Breast epithelium (tissue), 4 donors: ENCODE measurements around the gene NOVA2. TPM values are rescaled to one million over a fixed set of nuclear protein-coding genes. Genes with fewer than 3 reads are reported as not detected.
A peak's percentile ranks its signal among the peaks of the same experiment; 100 is the strongest.

Experiments
- DNase-seq, 2 donors: peaks; one replicate each; pipeline ENCODE4 v3.0.0-alpha.2; 2019; ENCODE audit warnings: low spot score in 2 of 2
- H3K27ac ChIP-seq, 2 donors: fragments of 200-600 bp; sonication (generic) in 1 of 2; one replicate each; pipeline ENCODE4 v1.5.1; 2016 to 2019; ENCODE audit warnings: mild to moderate bottlenecking in 1 of 2
- H3K27me3 ChIP-seq, 2 donors: fragments of 200-600 bp; sonication (generic) in 1 of 2; one replicate each; pipeline versions ENCODE4 v1.5.1 to v1.6.0; 2017 to 2019; ENCODE audit warnings: control low read depth in 1 of 2, mild to moderate bottlenecking in 1 of 2
- H3K36me3 ChIP-seq: fragments of 200-600 bp; one replicate; pipeline ENCODE4 v1.5.1; 2019
- H3K4me1 ChIP-seq, 2 donors: fragments of 200-600 bp; sonication (generic); one replicate each; pipeline ENCODE4 v1.5.1; 2016 to 2019; ENCODE audit warnings: control low read depth in 1 of 2
- H3K4me3 ChIP-seq, 3 donors: fragments of 200-600 bp; sonication (generic); 1 replicate in 2 of 3; 2 replicates in 1 of 3; pipeline ENCODE4 v1.5.1; 2016 to 2019; ENCODE audit warnings: mild to moderate bottlenecking in 3 of 3, moderate library complexity in 2 of 3
- H3K9me3 ChIP-seq, 2 donors: fragments of 200-600 bp; sonication (generic) in 1 of 2; one replicate each; pipeline ENCODE4 v1.5.1; 2016 to 2019; ENCODE audit warnings: control low read depth in 1 of 2
- CTCF ChIP-seq, 3 donors: fragments of 450-650 bp; IDR thresholded peaks; one replicate each; pipeline ENCODE4 v1.5.1; 2016 to 2017; ENCODE audit warnings: antibody characterized with exemption in 3 of 3, mild to moderate bottlenecking in 3 of 3, moderate library complexity in 3 of 3
- POLR2A ChIP-seq: fragments of 450-650 bp; IDR thresholded peaks from one replicate; pipeline ENCODE4 v1.6.1; 2016; ENCODE audit warnings: antibody characterized with exemption, mild to moderate bottlenecking, moderate library complexity
- POLR2AphosphoS5 ChIP-seq, 3 donors: sonication (generic); formaldehyde crosslinking; IDR thresholded peaks; one replicate each; pipeline ENCODE4 v1.6.1; 2017; ENCODE audit warnings: antibody characterized with exemption in 3 of 3
- intact Hi-C: fragments of 100-400 bp; cut with DNase I; formaldehyde crosslinking; loops from one replicate; pipeline ENCODE4 v1.15.1; 2023; ENCODE audit warnings: low total_unique reads
- total RNA-seq, 3 donors: library from RNA; depleted of rRNA; stranded (reverse); fragments of >200 nt; gene quantifications; one replicate each; pipeline ENCODE4 v1.1.0, GENCODE V29; 2016

NOVA2 gene
- total RNA-seq, 3 donors from 2014 or later, result 0.59 to 3.6 (median 1.1) TPM

DNA sequence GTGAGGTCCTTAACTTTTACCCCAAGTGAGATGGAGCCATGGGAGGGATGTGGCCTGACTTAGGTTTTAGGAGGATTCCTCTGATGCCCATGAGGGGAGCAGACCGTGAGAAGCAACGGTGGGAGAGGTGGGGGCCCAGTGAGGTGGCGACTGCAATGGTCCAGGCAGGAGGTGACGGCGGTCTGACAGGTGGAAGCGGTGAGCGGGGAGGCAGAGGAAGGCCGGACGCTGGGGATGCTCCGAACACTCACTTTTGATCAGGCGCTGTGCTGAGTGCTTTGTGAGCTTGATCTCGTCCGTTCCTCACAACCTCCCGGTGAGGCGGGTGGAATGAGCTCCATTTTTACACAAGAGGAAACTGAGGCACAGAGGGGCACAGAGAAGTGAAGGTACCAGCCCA is 11.6 kb downstream of the NOVA2 start:
- no peaks in the 10 kb centered on the region for H3K4me1 ChIP-seq
- no peak overlapping the region for H3K27ac ChIP-seq
- intact Hi-C loops, result no loop called here
- H3K36me3 ChIP-seq, result no peaks in the 10 kb centered on the region
- H3K9me3 ChIP-seq, result no peaks in the 10 kb centered on the region
- TF ChIP-seq POLR2AphosphoS5 (IDR thresholded peaks at IDR 0.05), result no peak
- TF ChIP-seq POLR2A, result no peak
- no peak for TF ChIP-seq CTCF (IDR thresholded peaks at IDR 0.05)
- peaks cover 0 to 38% of the 10 kb centered on the region in 2 donors for H3K27me3 ChIP-seq
- H3K4me3 ChIP-seq, result no peak overlapping the region
- no peak for DNase-seq

- peak overlapping the region in 1 of 2 donors; percentile 32 for H3K27ac ChIP-seq
- no peaks in the 10 kb centered on the region for H3K4me1 ChIP-seq
- TF ChIP-seq CTCF (IDR thresholded peaks at IDR 0.05) (no peak), POLR2AphosphoS5 (IDR thresholded peaks at IDR 0.05) (no peak), POLR2A (no peak)
- H3K27me3 ChIP-seq, result peaks cover 0 to 35% of the 10 kb centered on the region in 2 donors
- no peaks in the 10 kb centered on the region for H3K36me3 ChIP-seq
- no peak overlapping the region for H3K4me3 ChIP-seq
- no peaks in the 10 kb centered on the region for H3K9me3 ChIP-seq
- DNase-seq, result no peak
- intact Hi-C loops, result no loop called here
These were observed 12.9 kb downstream of the NOVA2 start for GRCh38 chr19:45960595-45961235.

DNA sequence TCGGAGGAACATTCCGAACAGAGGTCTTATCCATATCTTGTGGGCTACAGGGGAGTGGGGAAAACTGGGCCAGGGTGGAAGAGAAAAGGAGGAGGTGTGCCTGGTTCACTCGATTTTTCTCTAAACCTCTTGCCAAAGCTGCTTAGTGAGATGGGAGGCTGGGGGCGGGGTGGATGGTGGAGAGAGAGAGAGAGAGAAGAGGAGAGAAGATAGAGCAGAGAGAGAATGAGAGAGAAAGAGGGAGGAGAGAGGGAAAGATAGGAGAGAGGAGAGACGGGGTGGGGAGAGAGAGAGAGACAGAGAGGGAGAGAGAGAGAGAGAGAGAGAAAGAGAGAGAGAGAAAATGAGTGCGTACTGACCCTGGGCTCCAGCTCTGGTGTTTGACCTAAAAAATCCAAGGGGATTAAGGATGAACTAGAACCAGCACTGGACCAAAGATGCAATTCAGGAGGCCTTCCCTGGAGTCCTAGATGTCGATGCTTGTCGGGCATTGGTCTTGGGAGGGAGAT is 14.1 kb downstream of the NOVA2 start:
- Histone ChIP-seq H3K27ac (peak overlapping the region in 1 of 2 donors; percentile 35), H3K36me3 (no peaks in the 10 kb centered on the region), H3K4me1 (no peaks in the 10 kb centered on the region), H3K4me3 (no peak overlapping the region), H3K9me3 (no peaks in the 10 kb centered on the region), H3K27me3 (peaks cover 0 to 35% of the 10 kb centered on the region in 2 donors)
- TF ChIP-seq CTCF (IDR thresholded peaks at IDR 0.05) (no peak), POLR2A (no peak), POLR2AphosphoS5 (IDR thresholded peaks at IDR 0.05) (no peak)
- DNase-seq, result no peak
- intact Hi-C loops, result no loop called here

DNA sequence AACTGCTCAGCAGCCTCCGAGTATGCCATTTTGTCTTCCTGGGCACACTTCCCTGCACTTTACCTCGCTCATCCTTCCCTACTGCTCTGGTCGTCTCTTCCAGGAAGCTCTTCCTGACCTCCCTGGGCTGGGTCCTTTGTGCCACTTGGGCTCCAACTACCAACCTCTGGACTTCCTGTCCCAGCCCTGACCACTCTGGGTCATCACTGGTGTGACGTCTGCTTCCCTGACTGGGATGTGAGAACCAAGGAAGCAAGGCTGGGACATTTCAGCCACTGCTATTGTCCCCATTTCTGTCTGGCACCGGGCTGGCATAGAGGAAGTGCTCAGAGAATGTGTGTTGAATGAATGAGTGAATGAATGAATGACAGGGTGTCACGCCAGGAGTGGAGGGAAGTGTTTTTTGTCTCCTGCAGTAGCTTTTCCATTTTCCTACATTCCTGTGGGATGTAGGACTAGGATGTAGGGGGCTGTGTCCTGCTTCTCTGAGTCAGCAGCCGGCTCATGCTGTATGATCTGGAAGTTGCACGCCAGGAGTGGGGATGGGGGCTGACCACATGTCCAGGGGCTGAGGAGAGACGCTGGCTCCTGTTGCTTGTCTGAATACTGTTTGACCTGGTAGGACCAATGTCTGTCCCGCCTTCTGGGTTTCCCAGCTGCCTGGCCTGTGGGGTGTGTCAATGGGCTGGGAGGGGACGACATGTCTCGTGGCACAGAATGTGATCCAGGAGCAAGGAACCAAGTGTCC is 14.7 kb downstream of the NOVA2 start:
- intact Hi-C loops, result no loop called here
- no peak overlapping the region for H3K4me3 ChIP-seq
- no peaks in the 10 kb centered on the region for H3K36me3 ChIP-seq
- no peak for TF ChIP-seq POLR2A
- TF ChIP-seq CTCF (IDR thresholded peaks at IDR 0.05), result no peak
- TF ChIP-seq POLR2AphosphoS5 (IDR thresholded peaks at IDR 0.05), result no peak
- peak overlapping the region in 1 of 2 donors; percentile 61 for H3K27ac ChIP-seq
- peaks cover 0 to 37% of the 10 kb centered on the region in 2 donors for H3K27me3 ChIP-seq
- no peak for DNase-seq
- no peaks in the 10 kb centered on the region for H3K9me3 ChIP-seq
- no peaks in the 10 kb centered on the region for H3K4me1 ChIP-seq

DNA sequence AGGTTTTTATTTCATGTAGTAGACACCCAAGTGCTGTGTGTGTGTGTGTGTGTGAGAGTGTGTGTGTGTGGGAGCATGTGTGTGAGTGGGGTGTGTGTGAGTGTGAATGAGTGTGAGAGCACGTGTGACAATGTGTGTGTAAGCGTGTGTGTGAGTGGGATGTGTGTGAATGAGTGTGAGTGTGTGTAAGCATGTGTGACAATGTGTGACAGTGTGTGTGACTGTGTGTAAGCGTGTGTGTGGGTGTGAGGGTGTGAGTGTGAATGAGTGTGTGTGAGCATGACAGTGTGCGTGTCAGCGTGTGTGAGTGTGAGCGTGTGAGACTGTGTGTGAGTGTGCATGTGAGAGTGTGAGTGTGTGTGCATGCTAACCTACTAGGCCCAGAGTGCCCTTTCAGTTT is 15.3 kb downstream of the NOVA2 start:
- H3K27me3 ChIP-seq, result peaks cover 0 to 43% of the 10 kb centered on the region in 2 donors
- H3K9me3 ChIP-seq, result no peaks in the 10 kb centered on the region
- peak overlapping the region in 1 of 2 donors; percentile 61 for H3K27ac ChIP-seq
- TF ChIP-seq POLR2AphosphoS5 (IDR thresholded peaks at IDR 0.05), result no peak
- TF ChIP-seq CTCF (IDR thresholded peaks at IDR 0.05), result no peak
- TF ChIP-seq POLR2A, result no peak
- no peaks in the 10 kb centered on the region for H3K36me3 ChIP-seq
- intact Hi-C loops, result no loop called here
- DNase-seq, result no peak
- H3K4me3 ChIP-seq, result no peak overlapping the region
- no peaks in the 10 kb centered on the region for H3K4me1 ChIP-seq
